ENCODE data around the gene ZNF74. TPM values are rescaled to one million over a fixed set of nuclear protein-coding genes. Genes with fewer than 3 reads are reported as not detected.

The ZNF74 gene
- total RNA-seq, 1 experiment from 2014 or later, result 15.6 TPM

DNA sequence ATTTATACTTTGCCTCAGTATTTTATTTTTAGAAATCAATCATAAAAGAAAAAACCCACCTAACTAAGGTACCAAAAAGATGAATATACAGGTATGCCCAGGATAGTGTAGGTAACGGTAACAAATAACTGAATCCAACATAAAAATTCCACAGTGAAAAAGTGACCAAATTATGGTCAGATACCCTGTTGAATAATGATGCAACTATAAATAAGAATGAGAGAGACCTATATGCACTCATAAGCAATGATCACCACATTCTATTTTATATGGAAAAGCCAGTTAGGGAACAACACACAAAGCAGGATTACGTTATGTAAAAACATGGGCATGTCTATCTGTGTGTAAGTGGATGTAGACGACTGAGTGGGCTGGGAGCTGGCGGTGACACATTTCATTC lies 7.0 kb upstream of the ZNF74 start:
- TF ChIP-seq, protein P1, sequence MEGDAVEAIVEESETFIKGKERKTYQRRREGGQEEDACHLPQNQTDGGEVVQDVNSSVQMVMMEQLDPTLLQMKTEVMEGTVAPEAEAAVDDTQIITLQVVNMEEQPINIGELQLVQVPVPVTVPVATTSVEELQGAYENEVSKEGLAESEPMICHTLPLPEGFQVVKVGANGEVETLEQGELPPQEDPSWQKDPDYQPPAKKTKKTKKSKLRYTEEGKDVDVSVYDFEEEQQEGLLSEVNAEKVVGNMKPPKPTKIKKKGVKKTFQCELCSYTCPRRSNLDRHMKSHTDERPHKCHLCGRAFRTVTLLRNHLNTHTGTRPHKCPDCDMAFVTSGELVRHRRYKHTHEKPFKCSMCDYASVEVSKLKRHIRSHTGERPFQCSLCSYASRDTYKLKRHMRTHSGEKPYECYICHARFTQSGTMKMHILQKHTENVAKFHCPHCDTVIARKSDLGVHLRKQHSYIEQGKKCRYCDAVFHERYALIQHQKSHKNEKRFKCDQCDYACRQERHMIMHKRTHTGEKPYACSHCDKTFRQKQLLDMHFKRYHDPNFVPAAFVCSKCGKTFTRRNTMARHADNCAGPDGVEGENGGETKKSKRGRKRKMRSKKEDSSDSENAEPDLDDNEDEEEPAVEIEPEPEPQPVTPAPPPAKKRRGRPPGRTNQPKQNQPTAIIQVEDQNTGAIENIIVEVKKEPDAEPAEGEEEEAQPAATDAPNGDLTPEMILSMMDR (IDR thresholded peaks at IDR 0.05; ENCODE audit: insufficient read depth in 1 of 2, low read depth in 1 of 2, low read length in 1 of 2, severe bottlenecking in 1 of 2, unreplicated experiment in 1 of 2), result no peak
- no TSS peak for BruUV-seq (replicated peaks)
- Histone ChIP-seq H3K9me3 (no peaks in the 10 kb centered on the region), H3K4me3 (ENCODE audit: low read depth, low read length) (no peak overlapping the region), H3K27me3 (replicated peaks; ENCODE audit: control insufficient read depth, insufficient read depth, low read length) (no peaks in the 10 kb centered on the region), H3K4me1 (no peaks in the 10 kb centered on the region), H3K36me3 (ENCODE audit: control insufficient read depth, insufficient read depth, low read length) (no peaks in the 10 kb centered on the region)
- intact Hi-C loops (cut with micrococcal nuclease; ENCODE audit: unreplicated experiment), result no loop called here
- POLR2A ChIA-PET, result no interaction called here
- peaks cover 14% of the 10 kb centered on the region for H3K27me3 Mint-ChIP-seq (ENCODE audit: insufficient read depth, unreplicated experiment)
- CTCF ChIA-PET, result no interaction called here
- no peaks in the 10 kb centered on the region for H3K4me1 Mint-ChIP-seq (ENCODE audit: low read depth, unreplicated experiment)
- H3K27ac Mint-ChIP-seq (ENCODE audit: unreplicated experiment), result no peak overlapping the region
- H3K4me3 Mint-ChIP-seq (ENCODE audit: unreplicated experiment), result no peak overlapping the region
- no peaks in the 10 kb centered on the region for H3K36me3 Mint-ChIP-seq (ENCODE audit: insufficient read depth, unreplicated experiment)
- H3K9me3 Mint-ChIP-seq (ENCODE audit: unreplicated experiment), result no peaks in the 10 kb centered on the region
- DNase-seq, result no peak

GRCh38 chr22:20388200-20388599 lies 5.8 kb upstream of the ZNF74 start:
- no TSS peak for BruUV-seq (replicated peaks)
- Histone ChIP-seq H3K9me3 (no peaks in the 10 kb centered on the region), H3K36me3 (ENCODE audit: control insufficient read depth, insufficient read depth, low read length) (no peaks in the 10 kb centered on the region), H3K4me1 (peaks cover under 1% of the 10 kb centered on the region; the same call in 1 of the 2 replicates), H3K27me3 (replicated peaks; ENCODE audit: control insufficient read depth, insufficient read depth, low read length) (no peaks in the 10 kb centered on the region), H3K4me3 (ENCODE audit: low read depth, low read length) (no peak overlapping the region)
- DNase-seq, result no peak
- ChIA-PET CTCF (interaction anchor here (0.6 kb wide), 1 partner anchor 30 kb away, joined by 5 read pairs; no protein-coding TSS in a partner anchor), POLR2A (no interaction called here)
- Mint-ChIP-seq H3K36me3 (ENCODE audit: insufficient read depth, unreplicated experiment) (no peaks in the 10 kb centered on the region), H3K4me1 (ENCODE audit: low read depth, unreplicated experiment) (no peaks in the 10 kb centered on the region), H3K4me3 (ENCODE audit: unreplicated experiment) (no peak overlapping the region), H3K27me3 (ENCODE audit: insufficient read depth, unreplicated experiment) (peaks cover 14% of the 10 kb centered on the region), H3K9me3 (ENCODE audit: unreplicated experiment) (no peaks in the 10 kb centered on the region), H3K27ac (ENCODE audit: unreplicated experiment) (no peak overlapping the region)
- intact Hi-C loops (cut with micrococcal nuclease; ENCODE audit: unreplicated experiment), result no loop called here
- TF ChIP-seq, protein P1 (IDR thresholded peaks at IDR 0.05; ENCODE audit: insufficient read depth in 1 of 2, low read depth in 1 of 2, low read length in 1 of 2, severe bottlenecking in 1 of 2, unreplicated experiment in 1 of 2), result no peak

GRCh38 chr22:20389288-20389687 lies 4.7 kb upstream of the ZNF74 start:
- H3K9me3 ChIP-seq, result no peaks in the 10 kb centered on the region
- H3K9me3 Mint-ChIP-seq (ENCODE audit: unreplicated experiment), result no peaks in the 10 kb centered on the region
- intact Hi-C loops (cut with micrococcal nuclease; ENCODE audit: unreplicated experiment), result no loop called here
- BruUV-seq (replicated peaks), result no TSS peak
- peaks cover 4% of the 10 kb centered on the region; the same call in 1 of the 2 replicates for H3K4me1 ChIP-seq
- ChIA-PET POLR2A (no interaction called here), CTCF (no interaction called here)
- H3K27me3 Mint-ChIP-seq (ENCODE audit: insufficient read depth, unreplicated experiment), result peaks cover 11% of the 10 kb centered on the region
- H3K4me3 ChIP-seq (ENCODE audit: low read depth, low read length), result no peak overlapping the region
- no peaks in the 10 kb centered on the region for H3K36me3 Mint-ChIP-seq (ENCODE audit: insufficient read depth, unreplicated experiment)
- H3K4me3 Mint-ChIP-seq (ENCODE audit: unreplicated experiment), result no peak overlapping the region
- H3K4me1 Mint-ChIP-seq (ENCODE audit: low read depth, unreplicated experiment), result no peaks in the 10 kb centered on the region
- no peaks in the 10 kb centered on the region for H3K27me3 ChIP-seq (replicated peaks; ENCODE audit: control insufficient read depth, insufficient read depth, low read length)
- TF ChIP-seq, protein P1 (IDR thresholded peaks at IDR 0.05; ENCODE audit: insufficient read depth in 1 of 2, low read depth in 1 of 2, low read length in 1 of 2, severe bottlenecking in 1 of 2, unreplicated experiment in 1 of 2), result no peak
- no peak for DNase-seq
- no peaks in the 10 kb centered on the region for H3K36me3 ChIP-seq (ENCODE audit: control insufficient read depth, insufficient read depth, low read length)
- no peak overlapping the region for H3K27ac Mint-ChIP-seq (ENCODE audit: unreplicated experiment)

Measured in Caco-2 (cell line).